HG02852 (cell line): Measurements from ENCODE around the gene HIVEP2.

Source experiments
- ATAC-seq: cut with Tn5 transposase; IDR thresholded peaks from one replicate; pipeline ENCODE4 v1.9.1; 2021; ENCODE audit warnings: mild to moderate bottlenecking, moderate library complexity; ENCODE audit not compliant: unreplicated experiment

HIVEP2 gene

GRCh38 chr6:142796571-142796970 is 148.4 kb downstream of the HIVEP2 start:
- ATAC-seq, result no peak

GRCh38 chr6:142796024-142796423 is 149.0 kb downstream of the HIVEP2 start:
- no peak for ATAC-seq

GRCh38 chr6:142794424-142794823 is 150.6 kb downstream of the HIVEP2 start:
- no peak for ATAC-seq

GRCh38 chr6:142790257-142790656 is 154.7 kb downstream of the HIVEP2 start:
- ATAC-seq, result no peak

GRCh38 chr6:142787422-142787821 is 157.6 kb downstream of the HIVEP2 start:
- ATAC-seq, result no peak

GRCh38 chr6:142786476-142786875 is 158.5 kb downstream of the HIVEP2 start:
- no peak for ATAC-seq

GRCh38 chr6:142784344-142784743 is 160.6 kb downstream of the HIVEP2 start:
- ATAC-seq, result peak; percentile 100

GRCh38 chr6:142783499-142783898 is 161.5 kb downstream of the HIVEP2 start:
- ATAC-seq, result no peak

- ATAC-seq, result no peak
Measured at GRCh38 chr6:142781129-142781528, 163.8 kb downstream of the HIVEP2 start.

GRCh38 chr6:142773859-142774648 is 170.9 kb downstream of the HIVEP2 start:
- ATAC-seq, result no peak

GRCh38 chr6:142773324-142773723 is 171.7 kb downstream of the HIVEP2 start:
- ATAC-seq, result no peak

GRCh38 chr6:142771162-142771561 is 173.8 kb downstream of the HIVEP2 start:
- ATAC-seq, result no peak

- ATAC-seq, result no peak
Measured at GRCh38 chr6:142765306-142765705, 179.7 kb downstream of the HIVEP2 start.

GRCh38 chr6:142764311-142764710 is 180.7 kb downstream of the HIVEP2 start:
- no peak for ATAC-seq

- no peak for ATAC-seq
Measured at GRCh38 chr6:142763205-142763604, 181.8 kb downstream of the HIVEP2 start.

GRCh38 chr6:142761756-142762155 is 183.2 kb downstream of the HIVEP2 start:
- ATAC-seq, result peak; percentile 57

- no peak for ATAC-seq
Measured at GRCh38 chr6:142760152-142760551, 184.8 kb downstream of the HIVEP2 start.

GRCh38 chr6:142758629-142759025 is 186.3 kb downstream of the HIVEP2 start:
- no peak for ATAC-seq

GRCh38 chr6:142757852-142758628 is 186.9 kb downstream of the HIVEP2 start:
- ATAC-seq, result no peak

- ATAC-seq, result no peak
Measured at GRCh38 chr6:142756215-142756630, 188.8 kb downstream of the HIVEP2 start.

- ATAC-seq, result no peak
Measured at GRCh38 chr6:142753196-142753595, 191.8 kb downstream of the HIVEP2 start.

- no peak for ATAC-seq
Measured at GRCh38 chr6:142752348-142752747, 192.6 kb downstream of the HIVEP2 start.
